IMR-90 (cell line): ENCODE measurements around the gene PALM. TPM values are rescaled to one million over a fixed set of nuclear protein-coding genes. Genes with fewer than 3 reads are reported as not detected.

Source experiments
- ATAC-seq: fragments of 200-7000 bp; cut with Tn5 transposase; 2 replicates; pipeline ENCODE4 v1.9.1; 2020; ENCODE audit warnings: low read depth, mild to moderate bottlenecking, moderate library complexity
- BruUV-seq: library from RNA; stranded (reverse); fragments of 400-500 nt; replicated peaks from 2 replicates; lab custom pipeline; 2021; lab: Mats Ljungman, UMichigan
- CTCF ChIA-PET: fragments of 300-600 bp; formaldehyde crosslinking; extraction: SDS; loops from one replicate; lab custom pipeline; 2021; ENCODE audit warnings: antibody characterized with exemption; lab: Yijun Ruan, JAX
- POLR2A ChIA-PET: fragments of 300-600 bp; sonication (Branson Sonifier 250); formaldehyde crosslinking; loops from one replicate; lab custom pipeline; 2022; ENCODE audit warnings: antibody characterized with exemption; ENCODE audit not compliant: unreplicated experiment; lab: Charles Lee
- DNase-seq: peaks from one replicate; pipeline ENCODE4 v3.0.0; 2013
- H2AFZ ChIP-seq: replicated peaks from 2 replicates; pipeline ENCODE3; 2013; ENCODE audit warnings: low read length, mild to moderate bottlenecking; ENCODE audit not compliant: poor library complexity
- H2AK5ac ChIP-seq: 2 replicates; pipeline ENCODE4 v1.6.1; 2013; ENCODE audit warnings: low read depth, low read length, inconsistent platforms
- H2AK9ac ChIP-seq: replicated peaks from 2 replicates; pipeline ENCODE3; 2013; ENCODE audit warnings: mild to moderate bottlenecking, low read depth, low read length, moderate library complexity; ENCODE audit not compliant: poor library complexity
- H2BK120ac ChIP-seq: 2 replicates; pipeline ENCODE4 v1.6.1; 2013; ENCODE audit warnings: low read depth, low read length, inconsistent platforms
- H2BK15ac ChIP-seq: 3 replicates; pipeline ENCODE4 v1.6.1; 2013; ENCODE audit warnings: low read depth, low read length, inconsistent platforms
- H2BK20ac ChIP-seq: 2 replicates; pipeline ENCODE4 v1.6.1; 2013; ENCODE audit warnings: low read depth, mild to moderate bottlenecking, inconsistent platforms, low read length, moderate library complexity
- H2BK5ac ChIP-seq: 2 replicates; pipeline ENCODE4 v1.6.1; 2013; ENCODE audit warnings: mild to moderate bottlenecking, low read depth, low read length, inconsistent platforms; ENCODE audit not compliant: poor library complexity, severe bottlenecking
- H3K14ac ChIP-seq: replicated peaks from 2 replicates; pipeline ENCODE4 v1.6.1; 2013; ENCODE audit warnings: low read depth, low read length, inconsistent platforms
- H3K18ac ChIP-seq: 2 replicates; pipeline ENCODE4 v1.6.1; 2013; ENCODE audit warnings: low read depth, low read length, control low read depth
- H3K23ac ChIP-seq: 2 replicates; pipeline ENCODE4 v1.6.1; 2013; ENCODE audit warnings: low read depth, low read length, inconsistent platforms
- H3K27ac ChIP-seq: 2 replicates; pipeline ENCODE4 v1.5.1; 2013; ENCODE audit warnings: mild to moderate bottlenecking, control low read depth, low read length; ENCODE audit not compliant: insufficient read depth
- H3K27me3 ChIP-seq: 2 replicates; pipeline ENCODE4 v1.6.1; 2013; ENCODE audit warnings: low read length; ENCODE audit not compliant: control insufficient read depth, insufficient read depth
- H3K36me3 ChIP-seq: 2 replicates; pipeline ENCODE4 v1.6.1; 2013; ENCODE audit warnings: low read length, mixed read lengths; ENCODE audit not compliant: control insufficient read depth, insufficient read depth
- H3K4ac ChIP-seq: 2 replicates; pipeline ENCODE4 v1.6.1; 2013; ENCODE audit warnings: low read depth, low read length, inconsistent platforms
- H3K4me1 ChIP-seq: 2 replicates; pipeline ENCODE4 v1.6.1; 2013; ENCODE audit warnings: low read length, mixed read lengths; ENCODE audit not compliant: control insufficient read depth, insufficient read depth
- H3K4me2 ChIP-seq: 2 replicates; pipeline ENCODE4 v1.6.1; 2013; ENCODE audit warnings: low read depth, mild to moderate bottlenecking, control low read depth, low read length, moderate library complexity
- H3K4me3 ChIP-seq: 2 replicates; pipeline ENCODE4 v1.5.1; 2013; ENCODE audit warnings: low read depth, mild to moderate bottlenecking, control low read depth, low read length, moderate library complexity; ENCODE audit not compliant: insufficient read depth
- H3K56ac ChIP-seq: 2 replicates; pipeline ENCODE4 v1.6.1; 2013; ENCODE audit warnings: low read length, inconsistent platforms; ENCODE audit not compliant: insufficient read depth; ENCODE audit errors: extremely low read depth
- H3K79me1 ChIP-seq, 2 experiments: 2 replicates each; pipeline ENCODE4 v1.6.1; 2013; ENCODE audit warnings: low read length in 2 of 2, inconsistent platforms in 1 of 2, low read depth in 1 of 2
- H3K9ac ChIP-seq: 2 replicates; pipeline ENCODE4 v1.6.1; 2013; ENCODE audit warnings: low read depth, low read length, control low read depth
- H3K9me1 ChIP-seq: 2 replicates; pipeline ENCODE4 v1.6.1; 2013; ENCODE audit warnings: low read length, inconsistent platforms; ENCODE audit not compliant: insufficient read depth
- H3K9me3 ChIP-seq: 2 replicates; pipeline ENCODE4 v1.6.1; 2013; ENCODE audit warnings: low read length; ENCODE audit not compliant: control insufficient read depth, insufficient read depth
- H4K20me1 ChIP-seq: 2 replicates; pipeline ENCODE4 v1.6.1; 2013; ENCODE audit warnings: low read length, inconsistent platforms; ENCODE audit not compliant: insufficient read depth
- H4K5ac ChIP-seq: 2 replicates; pipeline ENCODE4 v1.6.1; 2013; ENCODE audit warnings: mild to moderate bottlenecking, low read depth, low read length, control low read depth
- H4K8ac ChIP-seq, 2 experiments: 2 replicates each; pipeline ENCODE4 v1.6.1; 2013; ENCODE audit warnings: low read depth in 2 of 2, low read length in 2 of 2, control low read depth in 1 of 2, inconsistent platforms in 1 of 2
- H4K91ac ChIP-seq: 2 replicates; pipeline ENCODE4 v1.6.1; 2013; ENCODE audit warnings: low read depth, low read length, inconsistent platforms; ENCODE audit not compliant: insufficient read depth
- CEBPB ChIP-seq: IDR thresholded peaks from 2 replicates; pipeline ENCODE4 v1.6.1; 2012; ENCODE audit warnings: low read depth, low read length, improper control_type of control experiment
- CHD1 ChIP-seq: IDR thresholded peaks from 2 replicates; pipeline ENCODE4 v1.6.1; 2012; ENCODE audit warnings: low read depth, low read length, improper control_type of control experiment
- FOS ChIP-seq: fragments of 150-350 bp; IDR thresholded peaks from 2 replicates; pipeline ENCODE4 v1.6.1; 2016; ENCODE audit warnings: low read depth, low read length
- MAFK ChIP-seq: IDR thresholded peaks from 2 replicates; pipeline ENCODE4 v1.6.1; 2012; ENCODE audit warnings: low read depth, low read length, improper control_type of control experiment
- MAZ ChIP-seq: IDR thresholded peaks from 2 replicates; pipeline ENCODE4 v1.6.1; 2012; ENCODE audit warnings: low read depth, mild to moderate bottlenecking, low read length, improper control_type of control experiment, moderate library complexity, borderline replicate concordance
- MXI1 ChIP-seq: IDR thresholded peaks from 2 replicates; pipeline ENCODE4 v1.6.1; 2012; ENCODE audit warnings: low read depth, mild to moderate bottlenecking, low read length, moderate library complexity, borderline replicate concordance
- POLR2A ChIP-seq: IDR thresholded peaks from 2 replicates; pipeline ENCODE4 v1.6.1; 2012; ENCODE audit warnings: mild to moderate bottlenecking, low read depth, low read length
- RAD21 ChIP-seq: IDR thresholded peaks from 2 replicates; pipeline ENCODE4 v1.6.1; 2012; ENCODE audit warnings: low read length, improper control_type of control experiment
- RCOR1 ChIP-seq: IDR thresholded peaks from 2 replicates; pipeline ENCODE4 v1.6.1; 2012; ENCODE audit warnings: mild to moderate bottlenecking, low read length, improper control_type of control experiment; ENCODE audit not compliant: insufficient replicate concordance
- RFX5 ChIP-seq: IDR thresholded peaks from 2 replicates; pipeline ENCODE4 v1.8.0; 2012; ENCODE audit warnings: low read depth, mild to moderate bottlenecking, low read length, moderate library complexity
- WGBS, 2 experiments: methylation state at CpG; one replicate each; pipeline versions ENCODE4 v1.1.5 to v1.1.7; 2013; ENCODE audit warnings: missing lambda C conversion rate in 2 of 2; ENCODE audit not compliant: insufficient read length in 1 of 2; ENCODE audit errors: extremely low coverage in 2 of 2; 5-methylcytosine and 5-hydroxymethylcytosine counted together
- dilution Hi-C: fragments of 300-500 bp; cut with HindIII; formaldehyde crosslinking; loops from one replicate; pipeline ENCODE4 v1.14.3; 2018; ENCODE audit warnings: low sequenced_read_pairs; ENCODE audit not compliant: unreplicated experiment
- in situ Hi-C: fragments of 300-500 bp; cut with MboI; formaldehyde crosslinking; loops from 3 replicates; pipeline ENCODE4 v1.14.3; 2019; ENCODE audit warnings: low sequenced_read_pairs, inconsistent platforms, mixed read lengths
- intact Hi-C: fragments of 100-400 bp; cut with micrococcal nuclease; formaldehyde crosslinking; loops from 2 replicates; pipeline ENCODE4 v1.10.0; 2022
- polyA plus RNA-seq, 3 experiments: library from polyadenylated mRNA; depleted of rRNA; stranded (reverse); fragments of >200 nt; gene quantifications; 2 replicates each; pipeline ENCODE4 v1.2.3, GENCODE V29; 2012; ENCODE audit warnings: low replicate concordance in 1 of 3
- total RNA-seq: library from RNA; depleted of rRNA; stranded (reverse); fragments of >200 nt; gene quantifications from 2 replicates; pipeline ENCODE4 v1.2.3, GENCODE V29; 2012
- TF ChIP-seq, protein P1 (sequence below): fragments of 150-350 bp; IDR thresholded peaks from 2 replicates; pipeline ENCODE4 v1.6.1; 2017; ENCODE audit warnings: mild to moderate bottlenecking, antibody characterized with exemption, low read length, low read depth
- TF ChIP-seq, protein P2 (sequence below): fragments of 150-350 bp; IDR thresholded peaks from 2 replicates; pipeline ENCODE4 v1.6.1; 2016; ENCODE audit warnings: low read depth, mild to moderate bottlenecking, low read length, moderate library complexity, borderline replicate concordance
- TF ChIP-seq, protein P3 (sequence below): conservative IDR thresholded peaks from 2 replicates; pipeline ENCODE4 v1.5.1; 2012; ENCODE audit warnings: mild to moderate bottlenecking, low read depth, low read length, improper control_type of control experiment

PALM gene
- total and polyA plus RNA-seq, 2 of the 4 experiments (the other 2 are of a cell fraction) = 2.2 to 7.4 TPM

DNA sequence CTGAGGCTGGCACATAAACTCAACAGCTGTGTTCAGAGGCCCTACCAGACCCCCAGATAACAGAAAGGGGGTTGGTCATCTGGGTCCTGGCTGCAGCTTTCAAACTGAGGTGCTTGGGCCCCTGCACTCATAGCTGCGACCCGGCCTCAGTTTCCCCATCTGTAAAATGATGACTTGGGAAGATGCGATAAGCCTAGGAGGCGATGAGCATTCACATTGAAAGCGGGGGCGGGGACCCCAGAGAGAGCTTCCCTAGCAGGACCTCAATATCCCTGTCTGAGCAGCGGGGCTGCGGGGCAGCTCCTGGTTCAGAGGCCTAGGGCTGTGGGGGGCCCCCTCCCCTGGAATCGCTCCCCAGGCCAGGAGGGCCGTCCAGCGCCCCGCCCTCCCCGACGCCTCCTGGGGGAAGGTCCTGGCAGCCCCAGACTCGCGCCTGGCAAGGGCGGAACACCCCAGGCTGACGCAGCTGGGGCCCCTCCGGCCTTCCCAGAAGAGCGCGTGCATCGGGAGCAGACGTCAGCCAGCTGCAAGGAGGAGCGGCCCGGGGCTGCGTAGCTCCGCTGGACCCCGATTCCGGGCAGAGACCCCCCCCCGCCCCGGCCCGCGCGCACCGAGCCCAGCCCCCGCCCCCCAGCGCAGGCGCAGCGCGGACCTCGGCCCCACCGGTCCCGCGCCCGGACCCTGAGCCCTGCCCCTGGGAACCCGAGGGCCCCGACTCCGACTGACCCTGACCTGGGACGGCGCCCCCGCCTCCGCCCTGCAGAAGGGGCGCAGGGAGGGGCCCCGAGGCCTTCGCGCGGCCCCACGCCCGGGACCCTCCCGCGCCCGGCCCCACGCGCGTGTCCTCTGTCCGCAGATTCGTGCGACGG is 29.1 kb upstream of the PALM start:
- Histone ChIP-seq H4K20me1 (peaks cover 18% of the 10 kb centered on the region), H3K23ac (peak overlapping the region; percentile 73; the same call in 1 of the 2 replicates), H2BK15ac (no peak overlapping the region), H3K4me1 (peaks cover 18% of the 10 kb centered on the region), H3K9me1 (peaks cover 12% of the 10 kb centered on the region), H3K36me3 (peaks cover 2% of the 10 kb centered on the region; the same call in 1 of the 2 replicates), H2AK5ac (peak overlapping the region; percentile 37; the same call in 1 of the 2 replicates), H4K5ac (peak overlapping the region; percentile 4; the same call in 1 of the 2 replicates), H3K18ac (peak overlapping the region; percentile 7; the same call in 1 of the 2 replicates), H3K56ac (no peak overlapping the region), H3K27ac (peak overlapping the region; percentile 78), H3K4me3 (peak overlapping the region; percentile 72), H2BK120ac (no peak overlapping the region), H2AFZ (peak overlapping the region; percentile 89), H4K91ac (peak overlapping the region; percentile 41; the same call in 1 of the 2 replicates), H4K8ac (peak overlapping the region; percentile 28 to 69; a peak in 2 of 4 replicates), H3K9me3 (no peaks in the 10 kb centered on the region), H2BK20ac (no peak overlapping the region), H3K27me3 (no peaks in the 10 kb centered on the region), H3K9ac (peak overlapping the region; percentile 62), H3K4me2 (peak overlapping the region; percentile 52), H3K4ac (peak overlapping the region; percentile 71), H2BK5ac (peak overlapping the region; percentile 75), H3K79me1 (peaks cover 13 to 51% of the 10 kb centered on the region in 2 experiments; a peak in 3 of 4 replicates), H2AK9ac (peak overlapping the region; percentile 96), H3K14ac (peak overlapping the region; percentile 78; the same call in 1 of the 2 replicates)
- ChIA-PET CTCF (no interaction called here), POLR2A (interaction anchor here (0.8 kb wide), 1 partner anchor 183 kb away, joined by 22 read pairs; no protein-coding TSS in a partner anchor)
- dilution Hi-C loops (no loop called here), intact Hi-C loops (no loop called here), in situ Hi-C loops (no loop called here)
- BruUV-seq = no TSS peak
- peak; percentile 80 for DNase-seq
- WGBS, 2 experiments = 0% methylated on average over 15 of the region's 69 CpGs; no CpG with 5 or more reads in 1 of the 2 experiments
- peak; percentile 12 for ATAC-seq
- no peak for TF ChIP-seq MAFK
- peak; percentile 14; the same call in 1 of the 2 replicates for TF ChIP-seq FOS
- TF ChIP-seq CHD1 = 0 out of 2 replicates have a peak, but pooled peaks have one; percentile 59
- TF ChIP-seq, protein P1, sequence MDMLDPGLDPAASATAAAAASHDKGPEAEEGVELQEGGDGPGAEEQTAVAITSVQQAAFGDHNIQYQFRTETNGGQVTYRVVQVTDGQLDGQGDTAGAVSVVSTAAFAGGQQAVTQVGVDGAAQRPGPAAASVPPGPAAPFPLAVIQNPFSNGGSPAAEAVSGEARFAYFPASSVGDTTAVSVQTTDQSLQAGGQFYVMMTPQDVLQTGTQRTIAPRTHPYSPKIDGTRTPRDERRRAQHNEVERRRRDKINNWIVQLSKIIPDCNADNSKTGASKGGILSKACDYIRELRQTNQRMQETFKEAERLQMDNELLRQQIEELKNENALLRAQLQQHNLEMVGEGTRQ = no peak
- peak; percentile 66; the same call in 1 of the 2 replicates for TF ChIP-seq POLR2A
- no peak for TF ChIP-seq RCOR1
- no peak for TF ChIP-seq RFX5
- TF ChIP-seq, protein P2, sequence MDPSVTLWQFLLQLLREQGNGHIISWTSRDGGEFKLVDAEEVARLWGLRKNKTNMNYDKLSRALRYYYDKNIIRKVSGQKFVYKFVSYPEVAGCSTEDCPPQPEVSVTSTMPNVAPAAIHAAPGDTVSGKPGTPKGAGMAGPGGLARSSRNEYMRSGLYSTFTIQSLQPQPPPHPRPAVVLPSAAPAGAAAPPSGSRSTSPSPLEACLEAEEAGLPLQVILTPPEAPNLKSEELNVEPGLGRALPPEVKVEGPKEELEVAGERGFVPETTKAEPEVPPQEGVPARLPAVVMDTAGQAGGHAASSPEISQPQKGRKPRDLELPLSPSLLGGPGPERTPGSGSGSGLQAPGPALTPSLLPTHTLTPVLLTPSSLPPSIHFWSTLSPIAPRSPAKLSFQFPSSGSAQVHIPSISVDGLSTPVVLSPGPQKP = no peak
- TF ChIP-seq CEBPB = no peak
- no peak for TF ChIP-seq RAD21
- TF ChIP-seq, protein P3, sequence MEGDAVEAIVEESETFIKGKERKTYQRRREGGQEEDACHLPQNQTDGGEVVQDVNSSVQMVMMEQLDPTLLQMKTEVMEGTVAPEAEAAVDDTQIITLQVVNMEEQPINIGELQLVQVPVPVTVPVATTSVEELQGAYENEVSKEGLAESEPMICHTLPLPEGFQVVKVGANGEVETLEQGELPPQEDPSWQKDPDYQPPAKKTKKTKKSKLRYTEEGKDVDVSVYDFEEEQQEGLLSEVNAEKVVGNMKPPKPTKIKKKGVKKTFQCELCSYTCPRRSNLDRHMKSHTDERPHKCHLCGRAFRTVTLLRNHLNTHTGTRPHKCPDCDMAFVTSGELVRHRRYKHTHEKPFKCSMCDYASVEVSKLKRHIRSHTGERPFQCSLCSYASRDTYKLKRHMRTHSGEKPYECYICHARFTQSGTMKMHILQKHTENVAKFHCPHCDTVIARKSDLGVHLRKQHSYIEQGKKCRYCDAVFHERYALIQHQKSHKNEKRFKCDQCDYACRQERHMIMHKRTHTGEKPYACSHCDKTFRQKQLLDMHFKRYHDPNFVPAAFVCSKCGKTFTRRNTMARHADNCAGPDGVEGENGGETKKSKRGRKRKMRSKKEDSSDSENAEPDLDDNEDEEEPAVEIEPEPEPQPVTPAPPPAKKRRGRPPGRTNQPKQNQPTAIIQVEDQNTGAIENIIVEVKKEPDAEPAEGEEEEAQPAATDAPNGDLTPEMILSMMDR = no peak
- 0 out of 2 replicates have a peak, but pooled peaks have one; percentile 25 for TF ChIP-seq MXI1
- peak; percentile 85 for TF ChIP-seq MAZ
